Kidney (tissue), 14 donors: ENCODE measurements around the gene ENOX2. TPM values are rescaled to one million over a fixed set of nuclear protein-coding genes. Genes with fewer than 3 reads are reported as not detected.

Source experiments
- DNase-seq, 5 donors: peaks; one replicate each; pipeline ENCODE4 v3.0.0-alpha.2; 2013 to 2020
- FAIRE-seq: peaks from 2 replicates; lab custom pipeline; 2012; peaks lifted over from hg19 to GRCh38; lab: Jason Lieb, UNC
- H3K27ac ChIP-seq, 2 donors: one replicate each; pipeline ENCODE4 v1.7.0; 2013; ENCODE audit warnings: low read depth in 2 of 2, low read length in 2 of 2, inconsistent platforms in 1 of 2
- H3K27me3 ChIP-seq: one replicate; pipeline ENCODE4 v1.7.1; 2013; ENCODE audit warnings: low read length, inconsistent platforms; ENCODE audit not compliant: control insufficient read depth, insufficient read depth
- H3K36me3 ChIP-seq, 3 donors: one replicate each; pipeline versions ENCODE4 v1.7.0 to v1.7.1; 2013; ENCODE audit warnings: low read length in 3 of 3, control low read depth in 1 of 3, inconsistent platforms in 1 of 3; ENCODE audit not compliant: insufficient read depth in 3 of 3, control insufficient read depth in 2 of 3
- H3K4me1 ChIP-seq, 3 donors: one replicate each; pipeline versions ENCODE4 v1.7.0 to v1.7.1; 2013; ENCODE audit warnings: low read length in 3 of 3, inconsistent platforms in 1 of 3, low read depth in 1 of 3; ENCODE audit not compliant: control insufficient read depth in 2 of 3, insufficient read depth in 2 of 3
- H3K4me3 ChIP-seq, 3 donors: one replicate each; pipeline versions ENCODE4 v1.7.0 to v1.8.1; 2013; ENCODE audit warnings: low read length in 3 of 3, control low read depth in 1 of 3, inconsistent platforms in 1 of 3
- H3K9ac ChIP-seq, 3 donors: one replicate each; pipeline versions ENCODE4 v1.7.0 to v1.7.1; 2013; ENCODE audit warnings: low read length in 3 of 3, control low read depth in 1 of 3, inconsistent platforms in 1 of 3
- H3K9me3 ChIP-seq, 3 donors: one replicate each; pipeline versions ENCODE4 v1.7.0 to v1.7.1; 2013; ENCODE audit warnings: low read length in 3 of 3, control low read depth in 1 of 3, inconsistent platforms in 1 of 3; ENCODE audit not compliant: control insufficient read depth in 2 of 3, insufficient read depth in 1 of 3
- intact Hi-C: fragments of 100-400 bp; cut with DNase I; formaldehyde crosslinking; loops from one replicate; pipeline ENCODE4 v1.11.1; 2022
- polyA plus RNA-seq: library from polyadenylated mRNA; stranded (reverse); fragments of 350-450 nt; fragmentation: Illumina TruSeq; extraction: RNeasy Lipid Tissue Mini Kit (QIAGEN cat#74804); gene quantifications from one replicate; pipeline ENCODE4 v1.2.3, GENCODE V29; 2014; ENCODE audit warnings: low read depth, low replicate concordance; ENCODE audit not compliant: insufficient read depth
- total RNA-seq: library from RNA; stranded (reverse); fragmentation: NEBNext Ultra II Directional; extraction: Animal tissue kit (Norgen Biotek cat#: 25700); gene quantifications from one replicate; pipeline ENCODE4 v1.2.1, GENCODE V29; 2021
- TF ChIP-seq, protein P1 (sequence below): IDR thresholded peaks from 3 replicates; pipeline ENCODE4 v1.5.1; 2012; ENCODE audit warnings: mild to moderate bottlenecking, moderate library complexity, borderline replicate concordance; ENCODE audit not compliant: insufficient read depth; ENCODE audit errors: extremely low read depth
- donor health status: control.
- donor health status: control.
- donor health status: control.
- donor health status: control.
- donor health status: control.
- donor health status: DM: yes; HTN: yes; CAD: no.
- donor health status: Normal renal cell carcinoma (clear cell type).

The ENOX2 gene
- total and polyA plus RNA-seq, 2 donors from 2014 or later, result 6.6 to 22.6 TPM

GRCh38 chrX:130623518-130623917, 279.5 kb downstream of the ENOX2 start:
- no peaks in the 10 kb centered on the region for H3K27me3 ChIP-seq
- H3K36me3 ChIP-seq, result no peaks in the 10 kb centered on the region
- H3K4me1 ChIP-seq, result no peaks in the 10 kb centered on the region
- no peak overlapping the region for H3K9ac ChIP-seq
- intact Hi-C loops, result no loop called here
- no peaks in the 10 kb centered on the region for H3K9me3 ChIP-seq
- no peak overlapping the region for H3K27ac ChIP-seq
- FAIRE-seq (no peak), DNase-seq (no peak)
- TF ChIP-seq, protein P1, sequence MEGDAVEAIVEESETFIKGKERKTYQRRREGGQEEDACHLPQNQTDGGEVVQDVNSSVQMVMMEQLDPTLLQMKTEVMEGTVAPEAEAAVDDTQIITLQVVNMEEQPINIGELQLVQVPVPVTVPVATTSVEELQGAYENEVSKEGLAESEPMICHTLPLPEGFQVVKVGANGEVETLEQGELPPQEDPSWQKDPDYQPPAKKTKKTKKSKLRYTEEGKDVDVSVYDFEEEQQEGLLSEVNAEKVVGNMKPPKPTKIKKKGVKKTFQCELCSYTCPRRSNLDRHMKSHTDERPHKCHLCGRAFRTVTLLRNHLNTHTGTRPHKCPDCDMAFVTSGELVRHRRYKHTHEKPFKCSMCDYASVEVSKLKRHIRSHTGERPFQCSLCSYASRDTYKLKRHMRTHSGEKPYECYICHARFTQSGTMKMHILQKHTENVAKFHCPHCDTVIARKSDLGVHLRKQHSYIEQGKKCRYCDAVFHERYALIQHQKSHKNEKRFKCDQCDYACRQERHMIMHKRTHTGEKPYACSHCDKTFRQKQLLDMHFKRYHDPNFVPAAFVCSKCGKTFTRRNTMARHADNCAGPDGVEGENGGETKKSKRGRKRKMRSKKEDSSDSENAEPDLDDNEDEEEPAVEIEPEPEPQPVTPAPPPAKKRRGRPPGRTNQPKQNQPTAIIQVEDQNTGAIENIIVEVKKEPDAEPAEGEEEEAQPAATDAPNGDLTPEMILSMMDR, result no peak
- H3K4me3 ChIP-seq, result no peak overlapping the region

- DNase-seq (no peak), FAIRE-seq (no peak)
- H3K36me3 ChIP-seq, result no peaks in the 10 kb centered on the region
- no peak overlapping the region for H3K27ac ChIP-seq
- no peaks in the 10 kb centered on the region for H3K4me1 ChIP-seq
- H3K9me3 ChIP-seq, result no peaks in the 10 kb centered on the region
- TF ChIP-seq, protein P1, result no peak
- intact Hi-C loops, result no loop called here
- no peaks in the 10 kb centered on the region for H3K27me3 ChIP-seq
- H3K9ac ChIP-seq, result no peak overlapping the region
- no peak overlapping the region for H3K4me3 ChIP-seq
Measured at GRCh38 chrX:130615941-130616340, 287.1 kb downstream of the ENOX2 start.

DNA sequence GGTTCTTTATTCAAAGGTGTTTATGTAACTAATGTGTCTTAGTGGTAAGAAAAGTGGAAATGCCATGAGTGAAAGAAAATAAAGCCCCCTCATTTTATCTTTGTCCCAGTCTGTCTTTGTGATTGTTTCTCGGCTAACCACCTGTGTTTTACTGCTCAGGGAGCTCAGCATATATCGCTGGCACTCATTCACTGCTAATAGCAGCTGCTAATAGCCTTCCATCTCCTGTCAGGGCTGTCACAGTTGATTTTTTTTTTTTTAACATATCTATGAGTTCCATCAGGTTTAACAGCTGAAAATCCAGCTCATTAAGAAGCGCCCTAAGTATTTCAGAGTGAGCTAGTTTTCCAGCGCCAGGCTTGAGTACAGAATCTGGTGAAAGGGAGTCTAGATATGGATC, 295.6 kb downstream of the ENOX2 start:
- TF ChIP-seq, protein P1, result no peak
- intact Hi-C loops, result no loop called here
- Histone ChIP-seq H3K4me1 (no peaks in the 10 kb centered on the region), H3K27ac (no peak overlapping the region), H3K9me3 (no peaks in the 10 kb centered on the region), H3K4me3 (no peak overlapping the region), H3K27me3 (no peaks in the 10 kb centered on the region), H3K9ac (no peak overlapping the region), H3K36me3 (no peaks in the 10 kb centered on the region)
- DNase-seq (no peak), FAIRE-seq (no peak)

DNA sequence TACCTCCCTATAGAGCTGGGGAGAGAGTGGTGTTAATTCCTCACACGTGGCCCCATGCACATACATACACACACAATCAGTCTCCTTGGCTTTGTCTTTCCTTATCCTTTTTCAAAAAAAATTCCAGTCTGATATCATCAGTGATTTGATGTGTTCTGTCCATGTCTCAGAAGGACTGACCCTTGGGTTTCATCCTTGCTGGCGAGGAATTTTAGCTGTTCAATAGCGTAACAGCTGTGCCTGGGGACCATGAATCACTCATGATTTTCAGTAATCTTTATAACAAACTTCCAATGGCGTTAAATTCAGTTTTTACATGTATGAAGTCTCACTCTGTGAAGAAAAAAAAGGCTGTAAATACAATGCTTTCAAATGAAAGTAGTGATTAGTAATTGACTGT, 296.6 kb downstream of the ENOX2 start:
- DNase-seq (no peak), FAIRE-seq (no peak)
- no peaks in the 10 kb centered on the region for H3K27me3 ChIP-seq
- intact Hi-C loops, result no loop called here
- no peaks in the 10 kb centered on the region for H3K36me3 ChIP-seq
- TF ChIP-seq, protein P1, result no peak
- no peak overlapping the region for H3K27ac ChIP-seq
- no peaks in the 10 kb centered on the region for H3K4me1 ChIP-seq
- no peaks in the 10 kb centered on the region for H3K9me3 ChIP-seq
- no peak overlapping the region for H3K9ac ChIP-seq
- H3K4me3 ChIP-seq, result no peak overlapping the region
